ENCODE measurements around the gene ZGPAT. TPM values are rescaled to one million over a fixed set of nuclear protein-coding genes. Genes with fewer than 3 reads are reported as not detected.
"Not testable (repeated sequence)": the region's sequence is repeated elsewhere in the genome, so short reads cannot be mapped to it uniquely, and the experiment has no call there.

The ZGPAT gene
- 24.3 and 28.0 TPM in 2 replicates for total RNA-seq
- long read RNA-seq, transcript ZGPAT-202 (7 exons, 1,871 nt): major isoform, 35 of 55 reads
- long read RNA-seq, transcript ZGPAT-204 (7 exons, 1,890 nt): minor isoform, 6 of 55 reads
- long read RNA-seq, partial matches to known transcripts: 4 of 55 reads
- long read RNA-seq, other reads (novel, unspliced or antisense): 7 of 55 reads

- peak within 1 kb of the TSS; percentile 63 for H3K27ac Mint-ChIP-seq (ENCODE audit: unreplicated experiment)
- TF ChIP-seq CTCF (IDR thresholded peaks at IDR 0.05): no peak
- H3K36me3 Mint-ChIP-seq (ENCODE audit: unreplicated experiment): peaks cover 31% of the 10 kb centered on the region
- no peaks in the 10 kb centered on the region for H3K27me3 Mint-ChIP-seq (ENCODE audit: unreplicated experiment)
- peaks cover 25% of the 10 kb centered on the region for H3K4me1 Mint-ChIP-seq (ENCODE audit: unreplicated experiment)
- DNase-seq (ENCODE audit: extremely low spot score, unreplicated experiment): peak; percentile 91
- H3K9me3 Mint-ChIP-seq (ENCODE audit: unreplicated experiment): peaks cover 5% of the 10 kb centered on the region
- H3K4me3 Mint-ChIP-seq (ENCODE audit: unreplicated experiment): peak within 1 kb of the TSS; percentile 81
These were observed at the start of gene ZGPAT, which contains the start of gene ARFRP1 for GRCh38 chr20:63707558-63708300. Gene ZGPAT, plus strand, starts transcription at chr20:63708039. Its CDS starts 542 bp downstream, at chr20:63708581. Gene ARFRP1, minus strand, starts transcription at chr20:63707976. Its CDS starts 885 bp downstream, at chr20:63707091.

GRCh38 chr20:63658749-63659187 lies 49.1 kb upstream of the ZGPAT start:
- peak overlapping the region; percentile 94 for H3K27ac Mint-ChIP-seq (ENCODE audit: unreplicated experiment)
- peak overlapping the region; percentile 97 for H3K4me3 Mint-ChIP-seq (ENCODE audit: unreplicated experiment)
- H3K27me3 Mint-ChIP-seq (ENCODE audit: unreplicated experiment): no peaks in the 10 kb centered on the region
- no peak for DNase-seq (ENCODE audit: extremely low spot score, unreplicated experiment)
- no peak for TF ChIP-seq CTCF (IDR thresholded peaks at IDR 0.05)
- H3K36me3 Mint-ChIP-seq (ENCODE audit: unreplicated experiment): peaks cover 5% of the 10 kb centered on the region
- no peaks in the 10 kb centered on the region for H3K9me3 Mint-ChIP-seq (ENCODE audit: unreplicated experiment)
- H3K4me1 Mint-ChIP-seq (ENCODE audit: unreplicated experiment): peaks cover 29% of the 10 kb centered on the region

DNA sequence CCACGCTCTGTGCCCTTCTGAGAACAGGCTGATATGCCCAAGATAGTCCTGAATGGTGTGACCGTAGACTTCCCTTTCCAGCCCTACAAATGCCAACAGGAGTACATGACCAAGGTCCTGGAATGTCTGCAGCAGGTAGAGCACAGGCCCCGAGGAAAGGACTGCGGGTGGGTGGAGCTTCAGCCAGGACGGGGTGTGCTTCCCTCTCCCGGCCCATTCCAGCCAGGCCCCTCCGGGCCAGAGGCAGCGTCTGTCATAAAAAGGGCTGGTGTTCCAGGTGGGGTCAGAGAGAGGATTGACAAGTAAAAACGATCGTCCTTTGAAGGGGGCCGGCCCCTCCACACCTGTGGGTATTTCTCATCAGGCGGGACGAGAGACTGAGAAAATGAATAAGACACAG lies 48.5 kb upstream of the ZGPAT start:
- Mint-ChIP-seq H3K36me3 (ENCODE audit: unreplicated experiment) (peaks cover 5% of the 10 kb centered on the region), H3K4me1 (ENCODE audit: unreplicated experiment) (peaks cover 24% of the 10 kb centered on the region), H3K27ac (ENCODE audit: unreplicated experiment) (peak overlapping the region; percentile 94), H3K4me3 (ENCODE audit: unreplicated experiment) (peak overlapping the region; percentile 97), H3K27me3 (ENCODE audit: unreplicated experiment) (no peaks in the 10 kb centered on the region), H3K9me3 (ENCODE audit: unreplicated experiment) (no peaks in the 10 kb centered on the region)
- no peak for TF ChIP-seq CTCF (IDR thresholded peaks at IDR 0.05)
- no peak for DNase-seq (ENCODE audit: extremely low spot score, unreplicated experiment)

DNA sequence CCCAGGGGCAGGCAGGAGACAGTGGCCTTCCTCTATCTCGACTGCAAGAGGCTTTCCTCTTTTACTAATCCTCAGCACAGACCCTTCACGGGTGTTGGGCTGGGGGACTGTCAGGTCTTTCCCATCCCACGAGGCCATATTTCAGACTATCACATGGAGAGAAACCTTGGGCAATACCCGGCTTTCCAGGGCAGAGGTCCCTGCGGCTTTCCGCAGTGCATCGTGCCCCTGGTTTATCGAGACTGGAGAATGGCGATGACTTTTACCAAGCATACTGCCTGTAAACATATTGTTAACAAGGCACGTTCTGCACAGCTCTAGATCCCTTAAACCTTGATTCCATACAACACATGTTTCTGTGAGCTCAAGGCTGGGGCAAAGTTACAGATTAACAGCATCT lies 47.7 kb upstream of the ZGPAT start:
- peaks cover 24% of the 10 kb centered on the region for H3K4me1 Mint-ChIP-seq (ENCODE audit: unreplicated experiment)
- not testable (repeated sequence) for DNase-seq (ENCODE audit: extremely low spot score, unreplicated experiment)

DNA sequence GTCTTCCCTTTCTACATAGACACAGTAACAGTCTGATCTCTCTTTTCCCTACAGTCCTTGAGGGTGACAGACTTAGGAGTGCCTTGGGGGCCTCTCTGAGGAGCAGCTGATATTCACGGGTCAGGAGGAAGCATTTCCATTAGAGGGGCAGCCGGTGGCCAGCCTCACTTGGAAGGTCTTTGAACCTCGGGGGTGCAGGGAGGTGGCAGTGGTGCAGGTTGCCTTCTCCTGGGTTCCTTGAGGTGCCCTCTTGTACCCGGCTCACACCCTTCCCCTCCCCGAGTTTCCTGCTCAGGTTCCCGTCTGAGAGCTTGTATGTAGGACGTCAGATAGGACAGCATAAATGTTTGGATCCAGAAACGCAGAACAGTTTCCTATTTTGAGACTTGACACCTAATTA lies 47.2 kb upstream of the ZGPAT start:
- Mint-ChIP-seq H3K4me3 (ENCODE audit: unreplicated experiment) (no peak overlapping the region), H3K27ac (ENCODE audit: unreplicated experiment) (no peak overlapping the region), H3K9me3 (ENCODE audit: unreplicated experiment) (no peaks in the 10 kb centered on the region), H3K36me3 (ENCODE audit: unreplicated experiment) (peaks cover 5% of the 10 kb centered on the region), H3K4me1 (ENCODE audit: unreplicated experiment) (peaks cover 24% of the 10 kb centered on the region), H3K27me3 (ENCODE audit: unreplicated experiment) (no peaks in the 10 kb centered on the region)
- no peak for DNase-seq (ENCODE audit: extremely low spot score, unreplicated experiment)
- TF ChIP-seq CTCF (IDR thresholded peaks at IDR 0.05): no peak

More for the DNA sequence above, 47.7 kb upstream of the ZGPAT start:
- peak overlapping the region; percentile 97 for H3K4me3 Mint-ChIP-seq (ENCODE audit: unreplicated experiment)
- not testable (repeated sequence) for H3K36me3 Mint-ChIP-seq (ENCODE audit: unreplicated experiment); H3K27ac Mint-ChIP-seq (ENCODE audit: unreplicated experiment); H3K9me3 Mint-ChIP-seq (ENCODE audit: unreplicated experiment); H3K27me3 Mint-ChIP-seq (ENCODE audit: unreplicated experiment)

Data from osteocyte (in vitro differentiated cells).